HG03457 (cell line): Measurements from ENCODE around the gene ACY1.
"Not testable (repeated sequence)": the region's sequence is repeated elsewhere in the genome, so short reads cannot be mapped to it uniquely, and the experiment has no call there.

Experiments used
- ATAC-seq: cut with Tn5 transposase; IDR thresholded peaks from one replicate; pipeline ENCODE4 v1.9.1; 2021; ENCODE audit warnings: moderate number of reproducible peaks; ENCODE audit not compliant: unreplicated experiment

Gene ACY1

GRCh38 chr3:52023860-52024764 lies 40.8 kb downstream of the ACY1 start:
- ATAC-seq, result peak; percentile 68

GRCh38 chr3:52024765-52025452 lies 41.6 kb downstream of the ACY1 start:
- no peak for ATAC-seq

- ATAC-seq, result no peak
Measured at GRCh38 chr3:52025453-52025852, 42.1 kb downstream of the ACY1 start.

GRCh38 chr3:52026041-52026440 lies 42.7 kb downstream of the ACY1 start:
- no peak for ATAC-seq

GRCh38 chr3:52028572-52028971 lies 45.2 kb downstream of the ACY1 start:
- no peak for ATAC-seq

- ATAC-seq, result no peak
Measured at GRCh38 chr3:52029053-52029452, 45.7 kb downstream of the ACY1 start.

GRCh38 chr3:52029535-52029934 lies 46.2 kb downstream of the ACY1 start:
- ATAC-seq, result no peak

- ATAC-seq, result no peak
Measured at GRCh38 chr3:52030714-52031310, 47.5 kb downstream of the ACY1 start.

- ATAC-seq, result no peak
Measured at GRCh38 chr3:52031896-52032295, 48.6 kb downstream of the ACY1 start.

- ATAC-seq, result no peak
Measured at GRCh38 chr3:52032702-52033408, 49.5 kb downstream of the ACY1 start.

GRCh38 chr3:52033748-52034147 lies 50.4 kb downstream of the ACY1 start:
- ATAC-seq, result not testable (repeated sequence)

GRCh38 chr3:52034212-52034611 lies 50.9 kb downstream of the ACY1 start:
- no peak for ATAC-seq

- ATAC-seq, result no peak
Measured at GRCh38 chr3:52034651-52035050, 51.3 kb downstream of the ACY1 start.

GRCh38 chr3:52036222-52036694 lies 52.9 kb downstream of the ACY1 start:
- peak; percentile 63 for ATAC-seq

- no peak for ATAC-seq
Measured at GRCh38 chr3:52036829-52037228, 53.5 kb downstream of the ACY1 start.

- ATAC-seq, result no peak
Measured at GRCh38 chr3:52037291-52037690, 54.0 kb downstream of the ACY1 start.

- no peak for ATAC-seq
Measured at GRCh38 chr3:52038227-52038626, 54.9 kb downstream of the ACY1 start.
